T-helper 1 cell treated with Interleukin-12 subunit alpha and Interleukin-12 subunit beta and Interleukin-4 antibody, amounts not matched to agents 30 μg/mL and 1 μg/mL, for 36 hours (primary cell): ENCODE results near the gene CLRN3.
A peak's percentile ranks its signal among the peaks of the same experiment; 100 is the strongest.

Experiments used
- H3K27ac Mint-ChIP-seq: one replicate; pipeline ENCODE4 v1.8.0; 2021; ENCODE audit warnings: mild to moderate bottlenecking, mixed read lengths
- H3K27me3 Mint-ChIP-seq: one replicate; pipeline ENCODE4 v1.8.0; 2021; ENCODE audit warnings: low read depth, mixed read lengths
- H3K36me3 Mint-ChIP-seq: one replicate; pipeline ENCODE4 v1.8.0; 2021; ENCODE audit warnings: low read depth, mixed read lengths
- H3K4me1 Mint-ChIP-seq: one replicate; pipeline ENCODE4 v1.8.0; 2021; ENCODE audit warnings: low read depth, mixed read lengths
- H3K4me3 Mint-ChIP-seq: one replicate; pipeline ENCODE4 v1.8.0; 2021; ENCODE audit warnings: mild to moderate bottlenecking, moderate library complexity, mixed read lengths
- H3K9me3 Mint-ChIP-seq: one replicate; pipeline ENCODE4 v1.8.0; 2021; ENCODE audit warnings: mixed read lengths

The CLRN3 gene

DNA sequence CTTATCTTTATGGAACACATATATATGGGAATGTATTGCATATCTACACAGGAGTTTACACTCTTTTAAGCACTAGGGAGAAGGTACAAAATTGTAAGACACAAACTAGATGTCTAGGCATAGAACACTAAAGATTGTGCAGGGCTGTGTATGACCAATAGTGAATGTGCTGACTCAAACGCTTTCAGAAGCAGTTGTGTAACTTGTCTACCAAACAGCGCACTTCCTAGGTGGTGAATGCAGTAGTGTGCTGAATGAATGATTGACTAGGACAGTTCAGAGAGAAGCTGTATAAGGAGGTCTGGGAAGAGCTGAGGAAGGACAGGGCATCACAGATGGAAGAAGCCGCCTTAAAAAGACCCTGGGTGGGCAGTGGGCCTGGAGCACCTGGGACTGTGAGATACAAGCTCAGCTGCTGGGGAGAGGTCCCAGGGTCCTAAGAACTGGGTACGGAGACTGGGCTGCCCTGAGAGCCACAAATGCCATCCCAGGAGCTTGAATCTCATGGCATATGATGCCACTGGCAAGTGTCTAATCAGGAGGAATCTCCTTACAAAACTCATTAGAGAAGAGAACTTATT, 14.2 kb downstream of the CLRN3 start:
- no peaks in the 10 kb centered on the region for H3K9me3 Mint-ChIP-seq
- no peaks in the 10 kb centered on the region for H3K27me3 Mint-ChIP-seq
- no peak overlapping the region for H3K27ac Mint-ChIP-seq
- no peak overlapping the region for H3K4me3 Mint-ChIP-seq
- no peaks in the 10 kb centered on the region for H3K36me3 Mint-ChIP-seq
- H3K4me1 Mint-ChIP-seq, result peaks cover 41% of the 10 kb centered on the region

DNA sequence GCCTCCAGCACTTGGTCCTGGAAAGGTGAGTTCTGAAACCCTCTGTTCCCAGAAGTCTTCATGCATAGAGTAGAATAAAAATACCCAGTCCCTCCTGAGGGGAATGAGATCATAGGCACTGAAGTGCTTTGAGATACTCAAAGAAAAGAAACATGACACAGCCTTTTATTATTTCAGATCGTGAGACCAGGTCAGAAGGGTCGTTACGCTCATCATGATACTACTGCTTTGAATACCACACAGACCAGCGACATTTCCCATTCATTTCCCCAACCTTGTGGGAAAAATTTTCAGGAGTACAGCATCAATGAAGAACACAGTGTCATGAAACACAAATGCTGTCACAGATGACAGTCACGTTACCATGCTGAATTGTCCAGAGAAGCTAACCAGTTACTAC, 15.0 kb downstream of the CLRN3 start:
- Mint-ChIP-seq H3K4me1 (peaks cover 37% of the 10 kb centered on the region), H3K27me3 (no peaks in the 10 kb centered on the region), H3K36me3 (no peaks in the 10 kb centered on the region), H3K27ac (no peak overlapping the region), H3K4me3 (no peak overlapping the region), H3K9me3 (no peaks in the 10 kb centered on the region)

DNA sequence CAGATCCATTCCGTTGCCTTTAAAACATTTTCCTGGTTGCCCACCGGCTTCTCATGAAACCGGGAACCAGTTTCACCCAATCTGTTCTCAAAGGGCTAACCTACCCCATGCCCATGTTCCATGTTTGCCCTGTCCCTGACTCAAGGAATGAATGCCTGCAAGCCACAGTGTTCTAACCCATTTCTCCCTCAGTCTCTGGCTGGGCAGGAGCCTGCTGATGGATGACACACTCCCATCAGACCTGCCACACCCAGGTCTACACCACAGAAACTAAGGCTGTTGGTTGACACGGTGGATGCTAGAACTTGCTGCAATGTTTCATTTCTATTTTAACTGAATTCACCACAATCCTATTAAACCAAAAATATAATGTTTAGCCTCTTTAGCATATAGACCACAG, 15.6 kb downstream of the CLRN3 start:
- Mint-ChIP-seq H3K4me1 (peaks cover 32% of the 10 kb centered on the region), H3K9me3 (no peaks in the 10 kb centered on the region), H3K36me3 (no peaks in the 10 kb centered on the region), H3K27ac (peak overlapping the region; percentile 23), H3K27me3 (no peaks in the 10 kb centered on the region), H3K4me3 (no peak overlapping the region)

- H3K27ac Mint-ChIP-seq, result no peak overlapping the region
These were observed 16.8 kb downstream of the CLRN3 start for GRCh38 chr10:127875916-127876315.

GRCh38 chr10:127875449-127875765, 17.3 kb downstream of the CLRN3 start:
- Mint-ChIP-seq H3K27ac (no peak overlapping the region), H3K36me3 (no peaks in the 10 kb centered on the region), H3K4me3 (no peak overlapping the region), H3K9me3 (no peaks in the 10 kb centered on the region), H3K4me1 (peaks cover 22% of the 10 kb centered on the region), H3K27me3 (peaks cover 6% of the 10 kb centered on the region)

More at GRCh38 chr10:127875916-127876315, 16.8 kb downstream of the CLRN3 start:
- no peaks in the 10 kb centered on the region for H3K36me3 Mint-ChIP-seq
- H3K4me1 Mint-ChIP-seq, result peaks cover 26% of the 10 kb centered on the region
- H3K9me3 Mint-ChIP-seq, result no peaks in the 10 kb centered on the region
- H3K4me3 Mint-ChIP-seq, result no peak overlapping the region
- H3K27me3 Mint-ChIP-seq, result peaks cover 1% of the 10 kb centered on the region

DNA sequence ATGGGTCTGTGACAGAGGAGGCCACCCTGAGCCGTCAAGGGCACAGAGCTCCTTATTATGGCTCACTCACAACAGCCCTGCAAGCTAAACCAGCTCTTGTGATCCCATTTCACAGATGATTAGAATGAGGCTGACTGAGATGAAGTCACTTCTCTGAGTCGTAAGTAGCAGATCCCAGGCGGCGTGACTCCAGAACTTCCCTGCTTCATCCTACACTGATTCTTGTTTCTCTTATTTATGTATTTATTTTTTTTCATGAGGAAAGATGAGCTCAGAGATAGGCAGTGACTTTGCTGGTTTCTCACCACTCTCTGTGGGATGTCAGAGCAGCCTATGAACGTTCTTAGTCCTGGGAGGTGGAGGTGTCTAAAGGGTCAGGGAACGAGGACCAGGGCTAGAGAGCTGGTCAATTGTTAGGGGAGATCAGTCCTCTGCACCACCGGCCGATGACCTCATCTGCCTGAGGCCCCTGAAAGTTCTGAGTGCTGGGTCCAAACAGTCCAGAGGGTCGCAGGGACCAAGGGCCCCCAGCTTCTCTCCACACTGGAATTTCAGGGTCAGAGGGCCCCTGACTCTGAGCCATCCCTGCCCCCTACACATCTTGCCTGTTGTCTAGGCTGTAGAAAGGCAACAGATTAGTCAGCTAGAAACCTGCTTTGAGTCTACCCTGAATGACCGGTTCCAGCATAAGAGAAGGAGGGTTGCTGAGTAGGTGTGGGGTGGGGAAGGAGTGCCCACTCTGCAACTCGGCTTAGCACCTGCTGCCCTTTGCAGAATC, 17.9 kb downstream of the CLRN3 start:
- Mint-ChIP-seq H3K9me3 (peaks cover 1% of the 10 kb centered on the region), H3K4me3 (no peak overlapping the region), H3K4me1 (peaks cover 18% of the 10 kb centered on the region), H3K27me3 (peaks cover 10% of the 10 kb centered on the region), H3K27ac (no peak overlapping the region), H3K36me3 (no peaks in the 10 kb centered on the region)

GRCh38 chr10:127873901-127874470, 18.8 kb downstream of the CLRN3 start:
- peaks cover 17% of the 10 kb centered on the region for H3K27me3 Mint-ChIP-seq
- H3K9me3 Mint-ChIP-seq, result peaks cover 3% of the 10 kb centered on the region
- peaks cover 18% of the 10 kb centered on the region for H3K4me1 Mint-ChIP-seq
- no peaks in the 10 kb centered on the region for H3K36me3 Mint-ChIP-seq
- H3K27ac Mint-ChIP-seq, result no peak overlapping the region
- no peak overlapping the region for H3K4me3 Mint-ChIP-seq

DNA sequence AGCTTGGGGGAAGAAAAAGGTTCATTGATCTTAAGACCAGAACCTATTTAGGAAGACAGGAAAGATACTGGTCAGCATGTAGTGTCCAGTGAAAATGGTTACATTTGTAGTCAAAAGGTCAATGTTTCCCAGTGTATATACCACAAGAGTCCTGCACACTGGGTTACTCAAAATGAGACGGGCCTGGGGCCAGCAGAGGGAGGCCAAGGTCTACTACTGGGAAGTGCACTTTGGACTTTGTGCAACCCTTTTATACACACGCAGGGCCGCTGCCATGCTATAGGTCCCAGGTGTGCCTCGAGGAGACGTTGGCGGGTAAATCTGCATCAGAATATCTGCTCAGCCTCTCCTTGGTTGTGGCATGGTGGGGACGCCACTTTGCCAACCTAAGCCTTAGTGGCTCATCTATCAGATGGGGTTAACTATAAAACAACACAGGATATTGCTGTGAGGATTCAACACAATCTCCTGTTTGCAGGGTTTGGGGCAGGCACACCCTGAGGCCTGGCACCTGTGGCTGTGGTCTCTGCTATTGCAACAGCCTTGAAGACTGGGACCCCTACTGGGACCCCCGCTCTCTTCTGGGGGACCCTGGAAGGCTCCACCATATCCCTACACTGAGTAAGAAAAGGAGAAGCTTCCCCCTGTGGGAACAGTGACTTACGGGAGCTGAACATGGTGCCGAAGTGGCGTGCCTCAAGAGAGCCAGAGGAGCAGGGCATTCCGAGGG, 19.7 kb downstream of the CLRN3 start:
- Mint-ChIP-seq H3K27me3 (peaks cover 25% of the 10 kb centered on the region), H3K27ac (peak overlapping the region; percentile 52), H3K4me3 (no peak overlapping the region), H3K4me1 (peaks cover 13% of the 10 kb centered on the region), H3K36me3 (no peaks in the 10 kb centered on the region), H3K9me3 (peaks cover 3% of the 10 kb centered on the region)

DNA sequence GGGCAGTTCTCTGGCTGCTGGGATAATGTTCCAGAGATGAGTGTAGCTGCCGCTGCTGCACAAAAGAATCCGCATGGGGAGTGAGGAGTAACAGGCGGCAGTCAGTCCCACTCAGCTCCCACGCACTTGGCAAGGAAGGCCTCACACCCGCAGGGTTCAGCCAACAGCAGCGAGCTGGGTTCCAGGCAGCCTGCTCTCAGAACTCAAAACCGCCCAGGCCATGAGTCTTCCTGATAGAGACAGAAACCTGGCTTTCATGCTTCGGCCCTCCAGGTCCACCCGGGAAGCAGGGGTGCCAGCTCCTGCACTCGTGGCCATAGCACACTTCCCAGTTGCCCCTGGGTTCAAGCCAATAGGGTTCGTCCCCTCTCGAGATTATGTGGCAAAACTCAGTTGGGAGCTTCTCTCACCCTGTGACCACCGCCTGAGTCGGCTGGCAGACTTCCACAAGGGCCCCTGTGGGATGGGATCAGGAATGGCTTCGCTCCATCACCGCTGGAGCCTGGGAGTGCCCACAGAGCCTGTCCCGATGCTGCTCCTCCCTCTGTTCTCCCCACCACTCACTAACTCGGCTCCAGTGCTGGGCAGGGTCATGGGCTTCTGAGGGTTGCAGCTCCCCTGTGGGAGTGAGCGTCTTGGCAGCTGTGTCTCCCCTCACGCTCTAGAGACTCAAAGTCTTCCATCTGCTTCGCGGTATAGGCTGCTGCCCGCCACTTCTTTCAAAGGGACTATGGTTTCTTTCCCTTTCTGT, 20.6 kb downstream of the CLRN3 start:
- Mint-ChIP-seq H3K36me3 (no peaks in the 10 kb centered on the region), H3K27me3 (peaks cover 27% of the 10 kb centered on the region), H3K27ac (no peak overlapping the region)

GRCh38 chr10:127871631-127872010, 21.1 kb downstream of the CLRN3 start:
- peaks cover 32% of the 10 kb centered on the region for H3K27me3 Mint-ChIP-seq
- no peaks in the 10 kb centered on the region for H3K36me3 Mint-ChIP-seq
- H3K4me3 Mint-ChIP-seq, result no peak overlapping the region
- H3K4me1 Mint-ChIP-seq, result peaks cover 2% of the 10 kb centered on the region
- H3K27ac Mint-ChIP-seq, result no peak overlapping the region
- H3K9me3 Mint-ChIP-seq, result peaks cover 3% of the 10 kb centered on the region

More for the DNA sequence above, 20.6 kb downstream of the CLRN3 start:
- H3K9me3 Mint-ChIP-seq, result peaks cover 3% of the 10 kb centered on the region
- peaks cover 6% of the 10 kb centered on the region for H3K4me1 Mint-ChIP-seq
- H3K4me3 Mint-ChIP-seq, result no peak overlapping the region

DNA sequence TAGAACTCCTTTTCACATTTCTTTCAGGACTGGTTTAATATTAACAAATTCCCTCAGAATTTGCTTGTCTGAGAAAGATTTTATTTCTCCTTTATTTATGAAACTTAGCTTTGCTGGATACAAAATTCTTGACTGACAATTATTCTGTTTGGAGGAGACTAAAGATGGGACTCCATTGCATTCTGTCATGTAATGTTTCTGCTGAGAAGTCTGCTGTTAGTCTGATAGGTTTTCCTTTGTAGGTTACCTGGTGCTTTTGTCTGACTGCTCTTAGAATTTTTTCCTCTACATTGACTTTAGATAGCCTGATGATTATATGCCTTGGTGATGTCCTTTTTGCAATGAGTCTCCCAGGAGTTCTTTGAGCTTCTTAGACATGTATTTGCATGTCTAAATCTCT, 23.4 kb downstream of the CLRN3 start:
- Mint-ChIP-seq H3K27me3 (peaks cover 37% of the 10 kb centered on the region), H3K9me3 (peaks cover 3% of the 10 kb centered on the region), H3K4me3 (no peak overlapping the region), H3K27ac (no peak overlapping the region), H3K36me3 (no peaks in the 10 kb centered on the region), H3K4me1 (peaks cover 2% of the 10 kb centered on the region)

GRCh38 chr10:127867805-127868204, 24.9 kb downstream of the CLRN3 start:
- Mint-ChIP-seq H3K27me3 (peaks cover 37% of the 10 kb centered on the region), H3K36me3 (peaks cover 2% of the 10 kb centered on the region)

DNA sequence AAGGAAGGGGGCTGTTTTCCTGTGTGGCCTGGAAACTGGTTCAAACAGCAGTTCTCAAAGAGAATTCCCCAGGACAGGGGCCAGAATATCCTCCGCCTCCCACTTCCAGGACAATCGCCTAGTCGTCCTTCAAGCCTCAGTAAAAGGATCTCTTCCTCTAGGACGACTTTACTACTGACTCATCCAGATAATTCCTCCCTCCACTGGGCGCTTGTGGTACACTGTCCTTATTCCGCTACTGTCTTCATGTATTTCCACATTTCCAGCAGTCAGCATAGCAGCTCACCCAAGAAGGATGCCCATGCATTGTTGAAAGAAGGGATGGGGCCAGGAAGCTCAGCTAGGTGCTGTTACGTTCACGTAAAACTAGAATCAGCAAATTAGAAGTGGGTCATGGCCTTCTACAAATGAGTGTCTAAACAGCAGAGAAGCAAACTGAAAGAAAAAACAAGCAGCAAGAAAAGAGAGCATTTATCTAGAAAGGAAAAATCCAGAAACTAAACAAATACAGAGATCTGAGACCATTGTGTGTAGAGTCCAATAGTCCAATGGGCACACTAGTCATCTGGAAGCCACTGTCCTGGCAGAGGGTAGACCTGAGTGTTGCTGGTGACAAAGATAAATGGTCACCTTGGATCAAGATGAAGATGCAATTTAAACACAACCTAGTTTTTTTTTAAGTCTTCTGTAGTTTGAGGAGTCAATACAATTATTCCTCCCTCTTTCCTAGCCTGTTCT, 26.3 kb downstream of the CLRN3 start:
- H3K4me1 Mint-ChIP-seq, result peaks cover 2% of the 10 kb centered on the region
- H3K9me3 Mint-ChIP-seq, result peaks cover 6% of the 10 kb centered on the region
- no peak overlapping the region for H3K27ac Mint-ChIP-seq
- no peak overlapping the region for H3K4me3 Mint-ChIP-seq
- H3K36me3 Mint-ChIP-seq, result peaks cover 2% of the 10 kb centered on the region
- H3K27me3 Mint-ChIP-seq, result peaks cover 37% of the 10 kb centered on the region

More at GRCh38 chr10:127867805-127868204, 24.9 kb downstream of the CLRN3 start:
- H3K9me3 Mint-ChIP-seq, result peaks cover 6% of the 10 kb centered on the region
- H3K4me3 Mint-ChIP-seq, result no peak overlapping the region
- peaks cover 2% of the 10 kb centered on the region for H3K4me1 Mint-ChIP-seq
- H3K27ac Mint-ChIP-seq, result no peak overlapping the region
